Middle frontal gyrus (tissue), 1 donor: ENCODE measurements around the gene GPR26.
"Not testable (repeated sequence)": the region's sequence is repeated elsewhere in the genome, so short reads cannot be mapped to it uniquely, and the experiment has no call there.

Experiments used
- DNase-seq: peaks from one replicate; pipeline ENCODE4 v3.0.0-alpha.2; 2015; ENCODE audit warnings: low spot score; ENCODE audit errors: extremely low spot score

The GPR26 gene

GRCh38 chr10:123706236-123706635 lies 40.1 kb downstream of the GPR26 start:
- DNase-seq = no peak

GRCh38 chr10:123715546-123715945 lies 49.4 kb downstream of the GPR26 start:
- DNase-seq = no peak

GRCh38 chr10:123717336-123717735 lies 51.2 kb downstream of the GPR26 start:
- DNase-seq = no peak

GRCh38 chr10:123718544-123719060 lies 52.4 kb downstream of the GPR26 start:
- DNase-seq = no peak

GRCh38 chr10:123720536-123720935 lies 54.4 kb downstream of the GPR26 start:
- no peak for DNase-seq

GRCh38 chr10:123721441-123722049 lies 55.4 kb downstream of the GPR26 start:
- DNase-seq = no peak

- DNase-seq = no peak
These were observed 56.2 kb downstream of the GPR26 start for GRCh38 chr10:123722351-123722750.

GRCh38 chr10:123724747-123725146 lies 58.6 kb downstream of the GPR26 start:
- no peak for DNase-seq

- no peak for DNase-seq
These were observed 60.2 kb downstream of the GPR26 start for GRCh38 chr10:123726381-123726780.

- DNase-seq = no peak
These were observed 60.7 kb downstream of the GPR26 start for GRCh38 chr10:123726836-123727235.

GRCh38 chr10:123729523-123729922 lies 63.4 kb downstream of the GPR26 start:
- no peak for DNase-seq

GRCh38 chr10:123736917-123737316 lies 70.8 kb downstream of the GPR26 start:
- not testable (repeated sequence) for DNase-seq

GRCh38 chr10:123741146-123741545 lies 75.0 kb downstream of the GPR26 start:
- no peak for DNase-seq

- no peak for DNase-seq
These were observed 75.6 kb downstream of the GPR26 start for GRCh38 chr10:123741711-123742110.

- DNase-seq = no peak
These were observed 76.7 kb downstream of the GPR26 start for GRCh38 chr10:123742751-123743440.

- DNase-seq = no peak
These were observed 77.5 kb downstream of the GPR26 start for GRCh38 chr10:123743441-123744223.

- no peak for DNase-seq
These were observed 78.0 kb downstream of the GPR26 start for GRCh38 chr10:123744224-123744536.
